GM18526 (cell line): ENCODE measurements around the gene MGME1.
A peak's percentile ranks its signal among the peaks of the same experiment; 100 is the strongest.

Experiments
- POLR2A ChIP-seq: IDR thresholded peaks from 3 replicates; pipeline ENCODE4 v1.6.1; 2011; ENCODE audit not compliant: insufficient read length; ENCODE audit errors: extremely low read depth

The MGME1 gene

DNA sequence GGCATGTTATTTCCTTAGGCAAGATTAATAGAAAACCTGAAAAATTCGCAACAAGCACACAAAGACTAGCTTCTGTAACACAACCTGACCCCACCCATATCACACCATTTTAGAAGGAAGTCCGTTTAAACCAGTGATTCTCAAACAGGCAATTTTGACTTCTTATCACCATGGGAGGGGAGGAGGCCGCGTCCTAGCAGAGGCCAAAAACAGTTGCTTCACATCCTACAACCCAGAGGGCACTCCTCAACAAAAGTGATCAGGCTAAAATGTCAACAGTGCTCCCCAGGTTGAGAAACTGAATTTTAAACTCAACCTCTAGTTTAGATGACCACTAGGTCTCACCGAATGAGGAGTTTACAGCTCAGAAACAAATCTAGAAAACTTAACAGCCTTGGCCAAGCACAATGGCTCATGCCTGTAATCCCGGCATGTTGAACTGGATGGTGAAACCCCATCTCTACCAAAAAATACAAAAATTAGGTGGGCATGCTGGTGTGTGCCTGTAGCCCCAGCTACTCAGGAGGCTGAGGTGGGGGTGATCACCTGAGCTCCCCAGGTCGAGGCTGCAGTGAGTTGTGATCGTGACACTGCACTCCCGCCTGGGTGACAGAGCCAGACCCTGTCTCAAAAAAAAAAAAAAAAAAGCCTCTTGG lies 3.6 kb upstream of the MGME1 start:
- TF ChIP-seq POLR2A = no peak

DNA sequence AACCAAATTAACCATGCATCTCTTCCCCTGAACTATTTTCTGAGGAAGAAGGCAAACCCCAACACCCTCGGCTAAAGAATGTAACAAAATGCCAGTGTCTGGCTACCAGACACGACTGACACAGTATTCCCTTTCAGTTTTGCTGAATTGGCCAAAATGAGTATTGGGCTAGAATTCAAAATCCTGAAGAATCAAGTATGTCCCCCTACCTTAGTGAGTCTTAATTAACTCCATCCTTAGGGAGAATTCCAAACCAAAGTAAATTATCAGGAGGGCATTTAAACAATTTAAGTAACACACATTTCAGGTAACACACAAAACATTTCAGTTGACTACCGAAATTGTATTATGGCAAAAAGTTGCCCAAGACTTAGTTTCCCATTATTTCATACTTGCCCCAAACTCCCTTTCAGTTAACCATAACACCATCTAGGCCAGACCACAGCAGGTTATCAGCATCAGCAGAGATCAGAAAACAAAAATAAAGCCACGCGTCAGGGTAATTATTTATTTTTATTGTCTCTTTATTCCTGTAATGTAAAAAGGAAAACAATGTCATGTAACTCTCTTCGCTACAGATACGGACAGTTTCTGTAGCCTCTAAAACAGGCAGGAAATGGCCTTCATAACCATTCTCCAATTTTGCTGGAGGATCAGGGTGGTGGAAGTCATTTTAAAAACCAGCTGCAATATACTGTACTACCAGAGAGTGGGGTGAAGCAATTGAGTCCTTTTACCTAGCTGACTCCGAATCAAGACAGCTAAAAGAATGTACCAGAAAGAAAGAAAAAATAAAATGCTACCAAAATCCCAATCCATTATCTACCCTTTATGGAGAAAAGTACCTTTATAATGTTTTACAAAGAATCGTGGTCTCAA lies 2.1 kb upstream of the MGME1 start:
- no peak for TF ChIP-seq POLR2A

DNA sequence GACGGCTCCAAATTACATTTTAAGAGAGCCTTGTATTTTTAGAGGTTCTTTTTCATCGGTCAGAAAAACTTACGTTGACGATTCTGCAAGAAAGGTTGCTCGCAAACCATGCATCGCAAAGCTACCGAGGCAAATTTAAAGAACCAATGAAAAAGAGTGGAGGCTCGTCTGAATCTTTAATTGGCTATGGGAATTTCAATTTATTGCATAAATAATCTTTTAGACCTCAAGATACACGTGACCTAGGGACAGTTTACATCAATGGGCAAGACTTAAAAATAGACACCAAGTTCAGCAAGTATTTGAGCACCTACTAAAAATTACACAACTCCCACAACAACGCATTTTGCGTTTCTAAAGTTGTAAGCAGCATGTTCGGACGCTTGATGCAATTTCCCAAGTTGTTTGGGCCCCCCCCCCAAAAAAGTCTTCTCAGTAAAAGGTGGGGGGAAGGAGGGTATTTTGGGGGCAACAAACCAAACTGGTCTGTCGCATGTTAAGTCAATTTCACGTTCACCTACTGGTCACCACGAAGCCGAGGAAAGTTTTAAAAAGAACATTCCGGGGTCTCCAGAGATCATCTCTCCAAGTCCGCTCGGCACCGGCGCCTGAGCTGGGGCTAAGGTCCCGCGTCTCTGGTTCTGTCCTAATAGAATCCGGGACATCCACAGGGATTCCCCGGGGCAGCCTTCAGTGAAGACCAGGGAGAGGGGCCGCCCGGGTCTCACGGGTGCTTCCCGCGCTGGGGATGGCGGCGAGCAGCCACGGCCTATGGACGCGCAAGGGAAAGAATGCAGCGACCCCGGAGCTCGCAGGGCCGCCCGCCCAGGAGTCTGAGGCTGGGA lies 1.1 kb upstream of the MGME1 start:
- TF ChIP-seq POLR2A = no peak

DNA sequence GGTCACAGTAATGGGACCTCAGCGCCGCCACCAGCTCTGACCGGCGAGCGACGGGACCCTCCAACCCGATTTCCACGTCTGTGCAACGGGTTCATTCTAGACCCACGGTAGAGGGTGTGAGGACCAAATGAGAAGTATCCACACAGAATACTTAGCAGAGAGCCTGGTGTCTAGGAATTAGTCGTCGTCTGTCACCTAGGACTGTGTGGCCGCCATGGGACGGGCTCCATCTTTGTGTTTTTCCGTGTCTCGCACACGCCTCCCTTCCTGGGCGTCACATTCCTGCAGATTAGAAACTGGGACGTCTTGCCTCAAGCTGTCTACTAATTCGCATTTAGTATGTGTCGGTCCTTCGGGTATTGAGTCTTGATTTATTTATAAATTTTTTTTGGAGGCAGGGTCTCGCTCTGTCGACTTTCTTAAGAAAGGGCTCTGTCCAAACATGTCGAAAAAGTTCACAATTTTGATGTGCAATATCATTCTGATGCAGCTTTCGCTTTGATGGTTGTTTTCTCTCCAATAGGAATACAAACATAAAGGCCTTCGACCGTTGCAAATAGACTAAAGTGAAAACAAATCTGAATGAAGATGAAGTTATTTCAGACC lies 563 bp downstream of the MGME1 start:
- TF ChIP-seq POLR2A = no peak

DNA sequence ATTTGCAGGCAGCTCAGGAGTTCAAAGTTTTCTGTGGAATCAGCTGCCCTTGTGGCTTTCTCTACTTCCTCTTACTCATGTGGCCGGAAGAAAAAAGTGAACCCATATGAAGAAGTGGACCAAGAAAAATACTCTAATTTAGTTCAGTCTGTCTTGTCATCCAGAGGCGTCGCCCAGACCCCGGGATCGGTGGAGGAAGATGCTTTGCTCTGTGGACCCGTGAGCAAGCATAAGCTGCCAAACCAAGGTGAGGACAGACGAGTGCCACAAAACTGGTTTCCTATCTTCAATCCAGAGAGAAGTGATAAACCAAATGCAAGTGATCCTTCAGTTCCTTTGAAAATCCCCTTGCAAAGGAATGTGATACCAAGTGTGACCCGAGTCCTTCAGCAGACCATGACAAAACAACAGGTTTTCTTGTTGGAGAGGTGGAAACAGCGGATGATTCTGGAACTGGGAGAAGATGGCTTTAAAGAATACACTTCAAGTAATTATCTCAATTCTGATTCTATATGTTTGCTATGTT lies 1.1 kb downstream of the MGME1 start:
- TF ChIP-seq POLR2A = peak; percentile 64

DNA sequence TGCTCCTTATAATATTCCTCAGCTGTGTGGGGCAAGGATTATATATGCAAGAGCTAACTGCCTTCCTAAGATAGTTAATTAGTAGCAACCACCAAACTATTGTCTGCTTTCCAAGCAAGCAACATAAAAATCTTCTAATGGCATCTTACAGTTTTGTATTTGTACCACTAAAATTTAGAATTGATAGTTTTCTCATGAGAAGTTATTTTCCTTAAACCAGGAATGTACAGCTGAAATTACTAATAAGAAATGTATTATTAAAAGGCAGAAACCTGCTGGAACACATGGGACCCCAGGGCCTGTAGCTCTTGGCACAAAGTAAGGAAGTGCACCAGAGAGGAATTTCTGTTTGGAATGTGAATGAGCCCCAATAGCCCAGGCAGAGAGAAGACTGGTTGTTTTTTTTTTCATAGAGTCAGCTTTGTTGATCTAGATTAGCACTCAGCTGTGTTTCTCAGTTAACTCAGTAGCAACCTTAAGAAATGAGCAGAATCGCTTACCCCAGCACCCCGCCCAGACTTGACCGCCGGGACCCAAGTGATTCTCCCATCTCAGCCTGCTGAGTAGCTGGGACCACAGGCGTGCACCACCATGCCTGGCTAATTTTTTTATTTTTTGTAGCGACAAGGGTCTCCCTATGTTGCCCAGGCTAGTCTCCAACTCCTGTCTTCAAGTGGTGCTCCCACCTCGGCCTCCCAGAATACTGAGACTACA lies 2.6 kb downstream of the MGME1 start:
- TF ChIP-seq POLR2A = no peak

DNA sequence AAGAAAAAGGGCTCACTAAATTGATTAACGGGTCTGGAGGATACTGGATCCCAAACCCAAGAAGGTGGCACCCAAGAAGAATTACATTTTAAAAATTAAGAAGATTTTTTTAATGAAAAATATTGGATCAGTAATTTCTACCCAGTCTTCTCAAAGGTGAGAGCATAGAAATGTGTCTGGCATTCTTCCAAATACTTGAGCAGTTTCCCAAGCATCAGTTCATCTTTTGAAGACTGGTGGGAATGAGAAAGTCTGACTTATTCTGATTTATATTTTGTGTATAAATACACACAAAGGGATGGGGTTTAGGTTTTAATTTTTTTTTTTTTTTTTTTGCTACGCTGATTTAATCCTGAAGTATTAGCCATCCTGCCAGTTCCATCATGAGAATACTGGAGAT lies 3.3 kb downstream of the MGME1 start:
- no peak for TF ChIP-seq POLR2A

DNA sequence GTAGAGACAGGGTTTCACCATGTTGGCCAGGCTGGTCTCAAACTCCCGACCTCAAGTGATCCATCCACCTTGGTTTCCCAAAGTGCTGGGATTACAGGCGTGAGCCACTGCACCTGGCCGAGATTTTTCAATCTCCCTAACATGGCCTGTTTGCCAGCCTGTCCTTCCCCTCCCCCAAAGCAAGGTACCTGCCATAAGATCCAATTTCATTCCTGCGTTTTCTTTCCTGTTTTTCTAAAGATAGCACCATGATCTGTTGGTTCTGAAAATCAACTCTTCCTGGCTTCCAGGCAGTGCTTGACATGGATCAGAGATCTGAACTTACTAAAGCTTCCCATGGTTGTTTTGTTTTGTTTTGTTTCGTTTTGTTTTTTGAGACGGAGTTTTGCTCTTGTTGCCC lies 7.5 kb downstream of the MGME1 start:
- TF ChIP-seq POLR2A = no peak

DNA sequence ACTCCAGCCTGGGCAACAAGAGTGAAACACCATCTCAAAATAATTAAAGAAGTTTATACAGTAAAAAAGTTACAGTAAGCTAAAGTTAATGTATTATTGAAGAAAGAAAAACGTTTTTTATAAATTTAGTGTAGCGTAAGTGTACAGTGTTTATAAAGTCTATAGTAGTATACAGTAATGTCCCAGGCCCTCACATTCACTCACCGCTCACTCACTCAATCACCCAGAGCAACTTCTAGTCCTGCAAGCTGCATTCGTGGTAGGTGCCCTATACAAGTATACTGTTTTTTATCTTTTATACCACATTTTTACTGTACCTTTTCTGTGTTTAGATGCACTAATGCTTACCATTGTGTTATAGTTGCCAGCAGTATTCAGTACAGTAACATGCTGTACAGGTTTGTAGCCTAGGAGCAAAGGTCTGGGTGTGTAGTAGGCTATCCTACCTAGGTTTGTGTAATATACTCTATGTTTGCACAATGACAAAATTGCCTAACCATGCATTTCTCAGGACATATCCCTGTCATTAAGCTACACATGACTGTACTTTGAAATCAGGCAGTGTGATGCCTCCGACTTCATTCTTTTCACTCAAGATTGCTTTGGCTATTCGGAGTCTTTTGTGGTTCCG lies 16.7 kb downstream of the MGME1 start:
- no peak for TF ChIP-seq POLR2A

DNA sequence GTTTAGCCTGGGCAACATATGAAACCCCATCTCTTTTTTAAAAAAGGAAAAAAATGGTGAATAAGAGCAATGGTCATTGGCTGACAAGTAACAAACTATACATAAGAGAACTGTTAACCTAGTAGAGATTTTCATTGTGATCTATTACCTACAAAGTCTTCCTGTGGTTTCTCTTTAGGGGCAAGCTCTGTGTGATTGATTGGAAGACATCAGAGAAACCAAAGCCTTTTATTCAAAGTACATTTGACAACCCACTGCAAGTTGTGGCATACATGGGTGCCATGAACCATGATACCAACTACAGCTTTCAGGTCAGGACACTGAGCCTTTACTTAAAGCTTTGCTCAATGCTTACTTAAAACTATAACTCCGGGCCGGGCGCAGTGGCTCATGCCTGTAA lies 19.2 kb downstream of the MGME1 start:
- no peak for TF ChIP-seq POLR2A

DNA sequence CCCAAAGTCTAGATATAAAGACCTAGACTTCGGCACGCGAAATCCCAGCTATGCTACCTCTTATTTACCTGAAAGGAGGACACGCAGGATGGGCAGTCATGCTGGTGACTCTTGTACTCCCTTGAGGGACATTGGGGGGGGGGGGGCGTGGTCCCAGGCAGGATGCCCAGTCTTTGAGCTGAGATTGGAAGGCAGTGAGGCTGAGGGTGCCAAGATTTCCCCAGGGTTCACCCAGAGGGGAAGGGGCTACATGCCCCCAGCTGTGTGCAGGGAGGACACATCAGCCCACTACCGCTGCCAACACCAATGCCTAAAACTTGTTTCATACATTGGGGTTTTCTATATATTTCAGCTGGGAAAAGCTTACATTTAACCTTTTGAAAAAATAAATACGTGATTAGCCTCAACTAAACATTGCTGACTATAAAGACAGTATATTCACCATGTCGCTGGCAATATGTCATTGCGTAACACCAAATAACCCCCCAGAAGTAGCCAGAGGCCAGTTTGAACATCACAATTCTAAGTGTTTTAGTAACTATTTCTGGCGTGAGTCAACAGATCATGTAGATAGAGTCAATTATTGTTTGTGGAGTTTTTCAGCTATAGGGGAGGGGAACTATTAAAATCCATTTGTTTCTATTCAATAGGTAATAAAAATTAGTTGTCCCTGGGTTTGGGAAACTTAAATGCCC lies 21.6 kb downstream of the MGME1 start:
- TF ChIP-seq POLR2A = no peak

DNA sequence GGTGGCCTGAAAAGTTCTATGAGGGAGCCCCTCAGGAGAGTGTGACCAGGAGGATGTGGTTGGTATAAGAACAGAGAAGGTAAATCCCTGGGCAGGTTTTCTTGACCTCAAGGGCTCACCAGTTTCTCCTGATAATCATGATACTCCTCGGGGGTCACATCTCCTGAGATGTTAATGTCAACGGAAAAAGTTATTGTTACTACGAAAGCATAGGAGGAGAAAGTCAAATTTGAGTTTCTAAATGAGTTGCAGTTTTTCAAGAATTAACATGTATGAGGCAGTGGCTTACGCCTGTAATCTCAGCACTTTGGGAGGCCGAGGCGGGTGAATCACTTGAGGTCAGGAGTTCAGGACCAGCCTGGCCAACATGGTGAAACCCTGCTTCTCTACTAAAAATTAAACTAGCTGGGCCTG lies 23.4 kb downstream of the MGME1 start:
- TF ChIP-seq POLR2A = no peak

DNA sequence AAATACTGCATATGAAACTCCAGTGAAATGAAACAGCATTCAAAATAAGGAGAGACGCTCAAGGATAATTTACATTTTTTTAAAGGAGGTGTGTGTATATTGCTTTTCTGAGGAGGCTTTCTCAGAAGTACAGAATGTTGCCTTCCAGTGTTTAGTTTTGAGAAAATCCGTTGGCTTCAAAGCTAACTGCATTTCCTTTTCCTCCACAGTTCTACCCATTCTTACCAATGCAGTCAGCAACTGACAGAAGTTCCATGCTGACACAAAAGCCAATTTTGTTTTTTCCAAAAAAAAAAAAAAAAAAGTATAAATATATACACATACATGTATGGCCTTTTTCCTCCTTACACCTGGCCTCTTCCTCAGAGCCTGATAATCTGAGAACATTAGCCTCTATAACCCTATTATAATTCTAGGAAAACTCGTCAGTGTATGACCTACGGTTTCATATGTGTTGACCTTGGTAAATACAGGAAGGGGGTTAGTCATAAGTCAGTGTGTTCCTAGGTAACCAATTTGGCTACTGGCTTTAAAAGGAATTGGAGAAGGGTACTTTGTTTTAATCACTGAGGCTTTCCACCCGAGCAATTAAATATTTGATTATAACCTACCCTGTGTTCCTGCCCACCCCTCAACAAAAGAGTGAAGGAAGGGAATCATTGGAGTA lies 24.2 kb downstream of the MGME1 start:
- TF ChIP-seq POLR2A = no peak

DNA sequence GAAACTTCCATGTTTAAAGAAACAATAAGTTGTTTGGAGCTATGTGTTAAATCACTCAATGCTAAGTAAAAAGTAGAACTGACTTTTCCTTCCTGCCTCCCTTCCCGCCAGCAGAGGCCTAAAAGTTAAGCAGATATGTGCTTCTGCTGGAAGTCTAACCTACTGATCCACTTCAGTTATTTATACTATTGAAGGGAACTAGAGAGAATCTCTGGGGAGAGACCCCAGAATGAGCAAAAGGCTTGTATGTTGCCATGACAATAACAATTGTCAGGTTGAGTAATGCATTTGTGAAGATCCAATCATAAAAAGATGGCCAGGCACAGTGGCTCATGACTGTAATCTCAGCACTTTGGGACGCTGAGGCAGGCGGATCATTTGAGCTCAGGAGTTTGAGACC lies 24.7 kb downstream of the MGME1 start:
- TF ChIP-seq POLR2A = no peak
